HL-60/S4 treated with phorbol 12-myristate 13-acetate at 8.2 ng/mL for 4 days and 3 days (cell line): Measurements from ENCODE around the gene HDLBP.

Source experiments
- in situ Hi-C: fragments of 300-500 bp; cut with MboI; formaldehyde crosslinking; loops from 2 replicates; pipeline ENCODE4 v1.15.0; 2022; ENCODE audit warnings: low sequenced_read_pairs

The HDLBP gene

GRCh38 chr2:241182531-241183133 is 132.8 kb downstream of the HDLBP start:
- in situ Hi-C loops = no loop called here

- in situ Hi-C loops = no loop called here
These were observed 133.3 kb downstream of the HDLBP start for GRCh38 chr2:241182126-241182525.

GRCh38 chr2:241180495-241180894 is 135.0 kb downstream of the HDLBP start:
- in situ Hi-C loops = no loop called here

GRCh38 chr2:241179899-241180298 is 135.6 kb downstream of the HDLBP start:
- in situ Hi-C loops = no loop called here

GRCh38 chr2:241178961-241179360 is 136.5 kb downstream of the HDLBP start:
- in situ Hi-C loops = no loop called here

- in situ Hi-C loops = no loop called here
These were observed 137.7 kb downstream of the HDLBP start for GRCh38 chr2:241177526-241178334.
